HTR-8/SVneo (cell line): ENCODE measurements around the gene ADGRG1.
A peak's percentile ranks its signal among the peaks of the same experiment; 100 is the strongest.

ENCODE experiments used
- DNase-seq: peaks from one replicate; pipeline ENCODE4 v3.0.0; 2011; ENCODE audit warnings: low spot score, mixed read lengths; ENCODE audit not compliant: insufficient read length
- FAIRE-seq: peaks from 2 replicates; lab custom pipeline; 2011; peaks lifted over from hg19 to GRCh38; lab: Jason Lieb, UNC

ADGRG1 gene

DNA sequence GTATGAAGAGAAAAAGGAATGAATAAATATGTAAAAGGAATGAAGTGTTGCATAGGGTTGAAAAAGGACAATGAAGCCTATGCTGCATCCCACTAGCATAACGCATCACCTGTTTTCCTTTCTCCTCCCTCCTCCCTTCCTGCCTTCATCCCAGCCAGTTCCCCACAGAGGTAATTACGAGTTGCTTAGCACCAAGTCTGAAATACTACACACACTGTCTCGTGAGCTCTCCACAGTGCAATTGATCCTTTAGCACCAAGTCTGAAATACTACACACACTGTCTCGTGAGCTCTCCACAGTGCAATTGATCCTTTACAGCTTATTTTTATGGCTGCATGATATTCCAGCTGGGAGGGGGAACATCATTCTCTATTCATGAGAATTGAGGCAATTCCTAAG is 65.1 kb downstream of the ADGRG1 start:
- DNase-seq = no peak
- FAIRE-seq = peak; percentile 58

- FAIRE-seq (no peak), DNase-seq (no peak)
Observed at GRCh38 chr16:57694231-57694724, 65.8 kb downstream of the ADGRG1 start.

DNA sequence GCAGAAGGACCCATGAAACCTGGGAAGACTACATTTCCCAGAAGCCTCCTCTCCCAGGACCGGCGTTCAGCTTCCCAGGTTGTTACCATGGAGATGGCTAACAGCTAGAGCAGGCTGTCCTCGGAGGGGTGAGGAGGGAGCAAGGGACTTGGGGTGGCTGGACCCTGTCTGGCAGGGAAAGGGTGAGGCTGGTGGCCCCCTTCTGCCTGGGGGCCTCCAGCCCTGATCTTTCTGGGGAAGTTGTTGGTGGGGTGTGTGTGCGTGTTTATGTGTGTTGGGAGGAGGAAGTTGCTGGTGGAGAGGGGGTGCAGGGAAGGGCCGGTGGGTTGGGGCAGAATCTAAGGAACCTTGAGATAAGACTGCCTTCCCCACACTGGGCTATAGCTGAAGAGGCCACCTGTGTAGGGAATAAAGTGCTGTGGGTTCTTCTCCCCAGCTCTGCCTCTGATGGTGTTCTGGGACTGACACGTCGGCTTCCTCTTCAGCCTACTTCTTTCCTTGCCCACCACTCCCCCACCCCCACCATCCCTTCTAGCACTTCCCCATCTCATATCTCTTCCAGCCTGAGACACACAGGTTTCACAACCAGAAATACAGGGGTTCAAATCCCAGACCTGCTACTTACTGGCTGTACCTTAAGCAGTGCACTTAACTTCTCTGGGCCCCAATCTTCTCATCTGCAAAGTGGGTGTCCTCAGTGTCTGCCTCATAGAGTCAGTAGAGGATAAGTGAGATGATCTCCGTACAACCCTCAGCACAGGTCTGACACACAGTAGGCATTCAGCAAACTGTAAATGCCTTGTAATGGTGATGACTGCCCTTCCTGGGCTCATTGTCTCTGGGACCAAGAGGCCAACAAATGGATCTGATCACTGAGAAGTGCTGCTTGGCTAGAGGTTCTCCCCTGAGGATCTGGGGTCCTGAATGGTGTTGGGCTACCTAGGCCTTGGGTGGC is 66.6 kb downstream of the ADGRG1 start, which contains the start of gene DRC7:
TSS of gene DRC7 (plus strand) at position 82 of the 955 bp plus-strand sequence. CDS start 3,144 bp downstream, outside the sequence.
- FAIRE-seq (peak; percentile 63), DNase-seq (peak; percentile 68)

GRCh38 chr16:57695680-57696069 is 67.2 kb downstream of the ADGRG1 start:
- DNase-seq (no peak), FAIRE-seq (no peak)

DNA sequence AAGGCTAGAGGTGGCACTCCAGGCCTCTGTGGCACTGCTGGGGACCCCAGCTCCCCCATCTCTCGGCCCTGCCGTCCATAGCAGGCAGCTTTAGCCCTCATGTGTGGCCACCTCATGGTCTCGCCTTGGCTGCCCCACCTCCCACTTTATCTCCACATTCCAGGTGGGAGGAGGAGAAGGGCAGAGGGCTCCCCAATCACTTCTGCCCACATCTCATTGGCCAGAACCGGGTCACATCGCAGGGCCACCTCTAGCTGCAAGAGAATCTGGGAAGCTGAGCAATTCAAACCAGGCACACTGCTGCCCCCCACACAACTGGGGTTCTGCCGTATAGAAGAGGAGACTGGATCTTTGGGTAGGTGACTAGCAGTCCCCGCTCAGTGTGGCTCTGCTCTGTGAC is 67.8 kb downstream of the ADGRG1 start:
- DNase-seq (no peak), FAIRE-seq (no peak)

DNA sequence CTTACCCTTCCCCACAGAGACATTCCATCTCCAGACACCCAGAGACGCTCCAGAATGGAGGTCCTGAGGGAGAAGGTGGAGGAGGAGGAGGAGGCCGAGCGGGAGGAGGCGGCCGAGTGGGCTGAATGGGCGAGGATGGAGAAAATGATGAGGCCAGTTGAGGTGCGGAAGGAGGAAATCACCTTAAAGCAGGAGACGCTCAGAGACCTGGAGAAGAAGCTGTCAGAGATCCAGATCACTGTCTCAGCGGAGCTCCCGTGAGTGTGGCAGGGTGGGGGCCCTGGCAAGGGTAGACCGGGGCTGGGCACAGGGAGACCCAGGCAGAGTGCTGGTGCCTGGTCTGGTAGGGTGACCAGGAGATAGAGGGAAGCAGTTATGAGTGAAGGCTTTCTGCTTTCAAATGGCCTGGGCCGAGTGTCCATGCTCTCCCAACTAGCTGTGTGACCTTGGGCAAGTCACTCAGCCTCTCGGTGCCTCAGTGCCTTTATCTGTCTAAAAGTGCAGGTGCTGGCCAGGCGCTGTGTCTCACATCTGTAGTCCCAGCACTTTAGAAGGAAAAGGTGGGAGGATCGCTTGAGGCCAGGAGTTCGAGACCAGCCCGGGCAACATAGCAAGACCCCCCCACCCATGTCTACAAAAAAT is 69.6 kb downstream of the ADGRG1 start:
- FAIRE-seq (no peak), DNase-seq (no peak)

DNA sequence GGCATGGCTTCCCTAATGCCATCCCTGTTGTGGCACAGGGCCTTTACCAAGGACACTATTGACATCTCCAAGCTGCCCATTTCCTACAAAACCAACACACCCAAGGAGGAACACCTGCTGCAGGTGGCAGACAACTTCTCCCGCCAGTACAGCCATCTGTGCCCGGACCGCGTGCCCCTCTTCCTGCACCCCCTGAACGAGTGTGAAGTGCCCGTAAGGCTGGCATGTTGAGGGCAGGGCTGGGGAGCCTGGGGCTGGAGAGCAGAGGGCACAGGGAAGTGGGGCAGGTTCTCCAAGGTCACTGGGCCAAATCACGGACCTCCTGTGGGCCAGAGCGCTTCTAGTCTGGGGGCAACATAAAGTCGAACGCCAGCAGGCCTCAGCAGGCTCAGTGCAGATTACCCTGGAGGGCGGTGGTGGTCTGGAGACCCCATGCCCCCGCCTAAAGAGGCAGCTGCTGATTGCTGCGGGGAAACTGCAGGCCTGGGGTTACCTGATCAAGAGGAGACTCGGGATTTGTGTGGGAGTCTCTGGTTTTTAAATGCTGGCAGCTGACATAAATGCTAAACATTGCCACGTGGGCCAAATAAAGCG is 70.5 kb downstream of the ADGRG1 start:
- FAIRE-seq = no peak

GRCh38 chr16:57699481-57699880 is 71.1 kb downstream of the ADGRG1 start:
- FAIRE-seq = no peak
- no peak for DNase-seq

More for the DNA sequence above, 70.5 kb downstream of the ADGRG1 start:
- DNase-seq = no peak

- no peak for FAIRE-seq
- DNase-seq = no peak
Observed at GRCh38 chr16:57699899-57700298, 71.5 kb downstream of the ADGRG1 start.

DNA sequence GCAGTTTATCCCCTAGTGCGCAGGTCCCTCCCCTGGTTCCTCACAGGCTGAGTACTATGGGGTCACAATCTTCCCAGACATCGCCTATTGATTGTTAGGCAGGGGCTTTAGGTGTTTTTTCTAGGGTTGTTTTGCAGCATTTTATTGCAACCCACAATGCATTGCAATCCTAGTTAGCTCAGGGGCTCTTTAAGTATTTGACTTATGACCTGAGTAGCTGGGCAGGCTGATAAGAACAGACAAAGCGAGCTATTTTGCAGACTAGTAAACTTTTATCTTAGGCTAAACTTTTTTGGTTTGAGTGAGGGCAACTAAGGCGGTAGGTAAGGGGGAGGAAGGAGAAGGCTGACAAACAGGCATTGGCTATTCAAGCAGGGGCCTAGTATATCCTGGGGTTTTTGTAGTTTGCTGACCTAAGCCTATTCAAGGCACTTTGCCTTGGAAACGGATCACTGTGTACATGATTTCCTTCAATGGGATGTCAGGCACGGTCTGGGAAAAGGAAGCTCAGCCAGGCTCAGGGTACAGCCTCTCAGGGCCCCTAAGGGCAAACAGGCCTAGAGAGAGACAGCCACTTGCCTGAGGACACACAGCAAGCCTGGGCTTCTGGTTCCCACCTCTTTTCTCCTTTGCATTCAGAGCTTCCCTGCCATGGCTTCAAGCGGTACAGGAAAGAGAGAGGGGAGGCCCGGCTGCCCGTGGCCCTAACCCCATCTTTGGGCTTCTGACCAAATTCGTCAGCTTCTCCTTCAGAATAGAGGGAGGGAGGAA is 72.5 kb downstream of the ADGRG1 start:
- DNase-seq (no peak), FAIRE-seq (no peak)

GRCh38 chr16:57701759-57702371 is 73.4 kb downstream of the ADGRG1 start:
- peak; percentile 52 for FAIRE-seq

DNA sequence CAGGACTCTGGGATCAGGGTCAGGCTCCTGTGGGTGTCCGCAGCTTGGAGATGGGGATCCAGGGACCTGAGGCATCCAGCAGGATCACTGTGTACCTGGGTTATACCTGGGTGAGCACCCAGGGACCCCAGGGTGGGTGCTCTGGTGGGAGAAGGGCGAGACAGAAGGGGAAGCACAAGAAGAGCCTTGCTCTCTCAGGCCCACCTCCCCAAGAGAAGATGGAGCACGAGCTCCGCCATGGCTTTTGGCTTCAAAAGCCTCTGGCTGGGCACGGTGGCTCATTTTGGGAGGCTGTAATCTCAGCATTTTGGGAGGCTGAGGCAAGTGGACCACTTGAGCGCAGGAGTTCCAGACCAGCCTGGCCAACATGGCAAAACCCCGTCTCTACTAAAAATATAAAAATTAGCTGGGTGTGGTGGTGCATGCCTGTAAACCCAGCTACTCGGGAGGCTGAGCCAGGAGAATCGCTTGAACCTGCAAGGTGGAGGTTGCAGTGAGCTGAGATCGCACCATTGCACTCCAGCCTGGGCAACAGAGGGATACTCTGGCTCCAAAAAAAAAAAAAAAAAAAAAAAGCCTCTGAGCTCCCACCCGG is 75.1 kb downstream of the ADGRG1 start:
- no peak for FAIRE-seq
- DNase-seq = no peak

More at GRCh38 chr16:57701759-57702371, 73.4 kb downstream of the ADGRG1 start:
- DNase-seq = no peak

DNA sequence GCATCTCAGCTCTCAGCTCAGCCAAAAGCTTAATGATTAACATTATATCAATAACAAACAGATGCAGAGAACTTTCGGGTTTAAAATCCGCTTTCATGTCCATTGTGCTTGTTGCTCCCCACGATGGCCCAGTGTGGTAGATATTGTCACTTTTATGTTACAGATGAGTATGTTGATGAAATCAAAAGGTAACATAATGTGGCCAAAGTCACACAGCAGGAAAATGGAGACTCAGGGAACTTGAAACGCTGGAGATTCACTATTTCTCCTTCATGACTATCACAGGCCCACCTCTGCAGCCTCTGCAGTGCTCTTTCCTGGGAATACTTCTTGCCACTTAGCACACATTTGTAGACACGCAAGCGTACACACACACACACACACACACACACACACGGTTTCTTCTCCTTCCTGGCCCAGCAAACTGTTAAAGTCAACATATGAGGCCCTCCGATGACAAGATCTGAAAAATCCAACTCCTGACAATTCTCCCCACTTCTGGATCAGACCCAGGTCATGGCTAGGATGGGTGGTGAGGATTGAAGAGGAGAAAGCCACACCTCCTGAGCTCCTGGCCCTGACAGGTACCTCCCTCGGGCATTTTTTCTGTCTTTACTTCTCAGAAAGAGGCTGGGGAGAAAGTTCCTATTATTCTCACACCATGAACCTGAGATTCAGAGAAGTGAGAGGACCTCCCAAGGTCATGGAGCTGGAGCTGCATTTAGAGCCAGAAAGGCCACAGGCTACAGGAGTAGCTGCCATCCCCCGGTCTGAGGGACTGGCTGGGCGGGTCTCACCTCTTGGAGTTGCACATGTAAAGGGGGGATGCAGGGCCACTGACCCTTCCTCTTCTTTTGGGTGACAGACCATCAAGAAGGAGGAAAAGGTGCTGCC is 75.8 kb downstream of the ADGRG1 start:
- DNase-seq = no peak
- no peak for FAIRE-seq

- no peak for DNase-seq
Observed at GRCh38 chr16:57704905-57705852, 76.7 kb downstream of the ADGRG1 start.

GRCh38 chr16:57706717-57707116 is 78.3 kb downstream of the ADGRG1 start:
- DNase-seq (no peak), FAIRE-seq (peak; percentile 42)

More at GRCh38 chr16:57704905-57705852, 76.7 kb downstream of the ADGRG1 start:
- FAIRE-seq = peak; percentile 82

DNA sequence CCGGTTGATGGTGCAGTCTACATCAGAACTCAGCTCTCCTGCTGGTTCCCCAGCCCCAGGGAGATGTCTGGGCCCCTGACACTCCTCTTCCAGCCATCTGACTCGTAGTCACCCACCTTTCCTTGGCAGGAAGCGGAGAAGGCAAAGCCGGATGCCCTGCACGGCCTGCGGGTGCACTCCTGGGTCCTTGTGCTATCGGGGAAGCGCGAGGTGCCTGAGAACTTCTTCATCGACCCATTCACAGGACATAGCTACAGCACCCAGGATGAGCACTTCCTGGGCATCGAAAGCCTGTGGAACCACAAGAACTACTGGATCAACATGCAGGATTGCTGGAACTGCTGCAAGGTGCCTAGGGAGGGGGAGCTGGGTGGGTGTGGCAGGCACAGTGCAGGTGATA is 78.9 kb downstream of the ADGRG1 start:
- FAIRE-seq = no peak

GRCh38 chr16:57708168-57708567 is 79.7 kb downstream of the ADGRG1 start:
- DNase-seq = no peak
- FAIRE-seq = no peak

More for the DNA sequence above, 78.9 kb downstream of the ADGRG1 start:
- no peak for DNase-seq
